Neural progenitor cell (in vitro differentiated cells): Measurements from ENCODE around the gene SH2D4B. TPM values are rescaled to one million over a fixed set of nuclear protein-coding genes. Genes with fewer than 3 reads are reported as not detected.
A peak's percentile ranks its signal among the peaks of the same experiment; 100 is the strongest.

ENCODE experiments used
- DNase-seq: peaks from one replicate; pipeline ENCODE4 v3.0.0-alpha.2; 2016; ENCODE audit warnings: low spot score
- H2AFZ ChIP-seq: fragments of 200-600 bp; sonication (generic); replicated peaks from 2 replicates; pipeline ENCODE4 v1.6.1; 2016; ENCODE audit warnings: antibody characterized with exemption
- H3F3A ChIP-seq: fragments of 200-600 bp; sonication (generic); 2 replicates; pipeline ENCODE4 v1.6.1; 2016; ENCODE audit warnings: antibody characterized with exemption, low read depth
- H3K27ac ChIP-seq: fragments of 200-600 bp; sonication (generic); 2 replicates; pipeline ENCODE4 v1.5.1; 2016; ENCODE audit warnings: mild to moderate bottlenecking
- H3K27me3 ChIP-seq: fragments of 200-600 bp; sonication (generic); 2 replicates; pipeline ENCODE4 v1.6.1; 2016; ENCODE audit warnings: mild to moderate bottlenecking, moderate library complexity
- H3K36me3 ChIP-seq: fragments of 200-600 bp; sonication (generic); 2 replicates; pipeline ENCODE4 v1.5.1; 2016
- H3K4me1 ChIP-seq: fragments of 200-600 bp; sonication (generic); 2 replicates; pipeline ENCODE4 v1.6.1; 2016; ENCODE audit warnings: mixed run types
- H3K4me2 ChIP-seq: fragments of 200-600 bp; sonication (generic); 2 replicates; pipeline ENCODE4 v1.6.1; 2016
- H3K4me3 ChIP-seq: fragments of 200-600 bp; sonication (generic); 2 replicates; pipeline ENCODE4 v1.5.1; 2016
- H3K79me2 ChIP-seq: fragments of 200-600 bp; sonication (generic); 2 replicates; pipeline ENCODE4 v1.6.1; 2016; ENCODE audit warnings: low read depth
- H3K9ac ChIP-seq: fragments of 200-600 bp; sonication (generic); 2 replicates; pipeline ENCODE4 v1.6.1; 2016
- H3K9me3 ChIP-seq: fragments of 200-600 bp; sonication (generic); 2 replicates; pipeline ENCODE4 v1.5.1; 2016; ENCODE audit warnings: low read depth
- H4K20me1 ChIP-seq: fragments of 200-600 bp; sonication (generic); 2 replicates; pipeline ENCODE4 v1.6.1; 2016; ENCODE audit warnings: low read depth
- H3K27ac Mint-ChIP-seq: 3 replicates; pipeline ENCODE4 v1.8.0; 2021; ENCODE audit warnings: mixed read lengths
- H3K27me3 Mint-ChIP-seq: 2 replicates; pipeline ENCODE4 v1.8.0; 2022; ENCODE audit warnings: low read depth, mild to moderate bottlenecking, inconsistent platforms, moderate library complexity, mixed read lengths; ENCODE audit not compliant: insufficient read depth
- H3K36me3 Mint-ChIP-seq: 3 replicates; pipeline ENCODE4 v1.8.0; 2021; ENCODE audit warnings: mixed read lengths
- H3K4me1 Mint-ChIP-seq: 3 replicates; pipeline ENCODE4 v1.8.0; 2021; ENCODE audit warnings: mixed read lengths
- H3K4me3 Mint-ChIP-seq: 3 replicates; pipeline ENCODE4 v1.8.0; 2021; ENCODE audit warnings: mild to moderate bottlenecking, moderate library complexity, mixed read lengths
- H3K9me3 Mint-ChIP-seq: 3 replicates; pipeline ENCODE4 v1.8.0; 2020; ENCODE audit warnings: mixed read lengths
- CTCF ChIP-seq: fragments of 200-600 bp; sonication (generic); IDR thresholded peaks from 2 replicates; pipeline ENCODE4 v1.5.1; 2017; ENCODE audit warnings: antibody characterized with exemption, mild to moderate bottlenecking
- EZH2 ChIP-seq: fragments of 200-600 bp; sonication (generic); IDR thresholded peaks from 2 replicates; pipeline ENCODE4 v1.6.1; 2017; ENCODE audit warnings: antibody characterized with exemption, mild to moderate bottlenecking, moderate library complexity
- EZH2phosphoT487 ChIP-seq: fragments of 200-600 bp; sonication (generic); IDR thresholded peaks from 2 replicates; pipeline ENCODE4 v1.6.1; 2017; ENCODE audit warnings: antibody characterized with exemption
- total RNA-seq: library from RNA; depleted of rRNA; stranded (reverse); fragments of >200 nt; gene quantifications from 2 replicates; pipeline ENCODE4 v1.2.3, GENCODE V29; 2015; ENCODE audit warnings: low replicate concordance

Gene SH2D4B
- total RNA-seq, 1 donor from 2014 or later, result 0.11 TPM

GRCh38 chr10:80522756-80523363 is 14.8 kb upstream of the SH2D4B start:
- Histone ChIP-seq H3K9ac (no peak overlapping the region), H3K79me2 (no peaks in the 10 kb centered on the region), H3K27ac (no peak overlapping the region), H4K20me1 (no peaks in the 10 kb centered on the region), H3K4me2 (no peak overlapping the region), H3K27me3 (no peaks in the 10 kb centered on the region), H3F3A (peaks cover 3% of the 10 kb centered on the region), H3K36me3 (no peaks in the 10 kb centered on the region), H3K4me1 (no peaks in the 10 kb centered on the region), H2AFZ (no peak overlapping the region), H3K4me3 (no peak overlapping the region), H3K9me3 (no peaks in the 10 kb centered on the region)
- H3K4me1 Mint-ChIP-seq, result peaks cover 2% of the 10 kb centered on the region
- no peak for DNase-seq
- H3K9me3 Mint-ChIP-seq, result no peaks in the 10 kb centered on the region
- H3K36me3 Mint-ChIP-seq, result peaks cover 26% of the 10 kb centered on the region
- peaks cover 12% of the 10 kb centered on the region for H3K27me3 Mint-ChIP-seq
- H3K4me3 Mint-ChIP-seq, result no peak overlapping the region
- no peak for TF ChIP-seq EZH2
- no peak for TF ChIP-seq EZH2phosphoT487
- TF ChIP-seq CTCF, result no peak
- H3K27ac Mint-ChIP-seq, result no peak overlapping the region

- H3K27ac Mint-ChIP-seq, result peak overlapping the region; percentile 63
These were observed 13.9 kb upstream of the SH2D4B start for GRCh38 chr10:80523773-80524172.

GRCh38 chr10:80524190-80524909 is 13.4 kb upstream of the SH2D4B start:
- no peak overlapping the region for H2AFZ ChIP-seq
- no peak overlapping the region for H3K27ac ChIP-seq
- H3K79me2 ChIP-seq, result no peaks in the 10 kb centered on the region
- Mint-ChIP-seq H3K9me3 (no peaks in the 10 kb centered on the region), H3K27ac (peak overlapping the region; percentile 63), H3K36me3 (peaks cover 15% of the 10 kb centered on the region), H3K4me1 (peaks cover 6% of the 10 kb centered on the region), H3K27me3 (peaks cover 17% of the 10 kb centered on the region), H3K4me3 (no peak overlapping the region)
- H3K27me3 ChIP-seq, result no peaks in the 10 kb centered on the region
- no peaks in the 10 kb centered on the region for H3K36me3 ChIP-seq
- H3K4me3 ChIP-seq, result no peak overlapping the region
- H3K9me3 ChIP-seq, result no peaks in the 10 kb centered on the region
- no peak overlapping the region for H3K9ac ChIP-seq
- H3K4me2 ChIP-seq, result no peak overlapping the region
- no peaks in the 10 kb centered on the region for H4K20me1 ChIP-seq
- no peaks in the 10 kb centered on the region for H3K4me1 ChIP-seq
- no peak for DNase-seq
- TF ChIP-seq EZH2 (no peak), CTCF (no peak), EZH2phosphoT487 (no peak)
- H3F3A ChIP-seq, result peaks cover 3% of the 10 kb centered on the region

More at GRCh38 chr10:80523773-80524172, 13.9 kb upstream of the SH2D4B start:
- Histone ChIP-seq H3K9me3 (no peaks in the 10 kb centered on the region), H2AFZ (no peak overlapping the region), H3K4me3 (no peak overlapping the region), H3K4me1 (no peaks in the 10 kb centered on the region), H4K20me1 (no peaks in the 10 kb centered on the region), H3K27me3 (no peaks in the 10 kb centered on the region), H3K4me2 (no peak overlapping the region), H3K27ac (no peak overlapping the region), H3K36me3 (no peaks in the 10 kb centered on the region), H3K79me2 (no peaks in the 10 kb centered on the region), H3K9ac (no peak overlapping the region), H3F3A (peaks cover 3% of the 10 kb centered on the region)
- DNase-seq, result no peak
- no peak overlapping the region for H3K4me3 Mint-ChIP-seq
- no peak for TF ChIP-seq EZH2phosphoT487
- H3K4me1 Mint-ChIP-seq, result peaks cover 2% of the 10 kb centered on the region
- H3K36me3 Mint-ChIP-seq, result peaks cover 21% of the 10 kb centered on the region
- no peaks in the 10 kb centered on the region for H3K9me3 Mint-ChIP-seq
- H3K27me3 Mint-ChIP-seq, result peaks cover 12% of the 10 kb centered on the region

GRCh38 chr10:80526218-80526617 is 11.5 kb upstream of the SH2D4B start:
- peaks cover 14% of the 10 kb centered on the region for H3K27me3 Mint-ChIP-seq
- Histone ChIP-seq H3K9me3 (no peaks in the 10 kb centered on the region), H3K27ac (no peak overlapping the region)

More at GRCh38 chr10:80526218-80526617, 11.5 kb upstream of the SH2D4B start:
- Histone ChIP-seq H3K4me2 (no peak overlapping the region), H4K20me1 (no peaks in the 10 kb centered on the region), H3F3A (peaks cover 3% of the 10 kb centered on the region), H2AFZ (no peak overlapping the region), H3K4me3 (no peak overlapping the region), H3K27me3 (no peaks in the 10 kb centered on the region), H3K79me2 (no peaks in the 10 kb centered on the region), H3K36me3 (no peaks in the 10 kb centered on the region), H3K9ac (no peak overlapping the region), H3K4me1 (peaks cover 5% of the 10 kb centered on the region)
- Mint-ChIP-seq H3K4me3 (no peak overlapping the region), H3K9me3 (no peaks in the 10 kb centered on the region), H3K4me1 (peaks cover 4% of the 10 kb centered on the region), H3K36me3 (peaks cover 2% of the 10 kb centered on the region), H3K27ac (no peak overlapping the region)
- DNase-seq, result no peak
- no peak for TF ChIP-seq EZH2phosphoT487
- TF ChIP-seq CTCF, result no peak
- no peak for TF ChIP-seq EZH2
